ENCODE data around the gene PLA2G4D.
A peak's percentile ranks its signal among the peaks of the same experiment; 100 is the strongest.

PLA2G4D gene

GRCh38 chr15:42080186-42080918 is 14.0 kb downstream of the PLA2G4D start:
- no peak for DNase-seq
- in situ Hi-C loops (cut with MboI; ENCODE audit: low pct_unique_long_range_greater_than_20kb, low sequenced_read_pairs) = no loop called here

GRCh38 chr15:42079401-42079908 is 14.9 kb downstream of the PLA2G4D start:
- no peak for DNase-seq

GRCh38 chr15:42078903-42079302 is 15.5 kb downstream of the PLA2G4D start:
- in situ Hi-C loops (cut with MboI; ENCODE audit: low pct_unique_long_range_greater_than_20kb, low sequenced_read_pairs) = no loop called here
- DNase-seq = no peak

More at GRCh38 chr15:42079401-42079908, 14.9 kb downstream of the PLA2G4D start:
- in situ Hi-C loops (cut with MboI; ENCODE audit: low pct_unique_long_range_greater_than_20kb, low sequenced_read_pairs) = no loop called here

- in situ Hi-C loops (cut with MboI; ENCODE audit: low pct_unique_long_range_greater_than_20kb, low sequenced_read_pairs) = no loop called here
- DNase-seq = no peak
These were observed 16.7 kb downstream of the PLA2G4D start for GRCh38 chr15:42077689-42078088.

GRCh38 chr15:42073418-42073817 is 20.9 kb downstream of the PLA2G4D start:
- in situ Hi-C loops (cut with MboI; ENCODE audit: low pct_unique_long_range_greater_than_20kb, low sequenced_read_pairs) = no loop called here
- no peak for DNase-seq

- in situ Hi-C loops (cut with MboI; ENCODE audit: low pct_unique_long_range_greater_than_20kb, low sequenced_read_pairs) = no loop called here
- DNase-seq = no peak
These were observed 22.1 kb downstream of the PLA2G4D start for GRCh38 chr15:42072141-42072685.

- no peak for DNase-seq
- in situ Hi-C loops (cut with MboI; ENCODE audit: low pct_unique_long_range_greater_than_20kb, low sequenced_read_pairs) = no loop called here
These were observed 22.6 kb downstream of the PLA2G4D start for GRCh38 chr15:42071717-42072116.

GRCh38 chr15:42070976-42071350 is 23.4 kb downstream of the PLA2G4D start:
- DNase-seq = no peak
- in situ Hi-C loops (cut with MboI; ENCODE audit: low pct_unique_long_range_greater_than_20kb, low sequenced_read_pairs) = no loop called here

- in situ Hi-C loops (cut with MboI; ENCODE audit: low pct_unique_long_range_greater_than_20kb, low sequenced_read_pairs) = no loop called here
- DNase-seq = no peak
These were observed 23.9 kb downstream of the PLA2G4D start for GRCh38 chr15:42070279-42070975.

- DNase-seq = no peak
- in situ Hi-C loops (cut with MboI; ENCODE audit: low pct_unique_long_range_greater_than_20kb, low sequenced_read_pairs) = no loop called here
These were observed 24.7 kb downstream of the PLA2G4D start for GRCh38 chr15:42069496-42070278.

- no peak for DNase-seq
- in situ Hi-C loops (cut with MboI; ENCODE audit: low pct_unique_long_range_greater_than_20kb, low sequenced_read_pairs) = no loop called here
These were observed 25.3 kb downstream of the PLA2G4D start for GRCh38 chr15:42069025-42069424.

- in situ Hi-C loops (cut with MboI; ENCODE audit: low pct_unique_long_range_greater_than_20kb, low sequenced_read_pairs) = no loop called here
- no peak for DNase-seq
These were observed 25.8 kb downstream of the PLA2G4D start for GRCh38 chr15:42068601-42069000.

- in situ Hi-C loops (cut with MboI; ENCODE audit: low pct_unique_long_range_greater_than_20kb, low sequenced_read_pairs) = no loop called here
- DNase-seq = no peak
These were observed 27.5 kb downstream of the PLA2G4D start for GRCh38 chr15:42066764-42067415.

GRCh38 chr15:42065468-42065867 is 28.9 kb downstream of the PLA2G4D start:
- DNase-seq = no peak
- in situ Hi-C loops (cut with MboI; ENCODE audit: low pct_unique_long_range_greater_than_20kb, low sequenced_read_pairs) = no loop called here

- in situ Hi-C loops (cut with MboI; ENCODE audit: low pct_unique_long_range_greater_than_20kb, low sequenced_read_pairs) = no loop called here
- DNase-seq = peak; percentile 10
These were observed 29.3 kb downstream of the PLA2G4D start for GRCh38 chr15:42065033-42065432.

GRCh38 chr15:42064271-42064670 is 30.1 kb downstream of the PLA2G4D start:
- in situ Hi-C loops (cut with MboI; ENCODE audit: low pct_unique_long_range_greater_than_20kb, low sequenced_read_pairs) = no loop called here
- DNase-seq = no peak

GRCh38 chr15:42063122-42063848 is 31.1 kb downstream of the PLA2G4D start:
- no peak for DNase-seq
- in situ Hi-C loops (cut with MboI; ENCODE audit: low pct_unique_long_range_greater_than_20kb, low sequenced_read_pairs) = no loop called here

- in situ Hi-C loops (cut with MboI; ENCODE audit: low pct_unique_long_range_greater_than_20kb, low sequenced_read_pairs) = no loop called here
- DNase-seq = no peak
These were observed 32.0 kb downstream of the PLA2G4D start for GRCh38 chr15:42062284-42062806.
